Adipose tissue (tissue), 3 donors: ENCODE results near the gene MRAP2. TPM values are rescaled to one million over a fixed set of nuclear protein-coding genes. Genes with fewer than 3 reads are reported as not detected.

Source experiments
- H3K27ac ChIP-seq: one replicate; pipeline ENCODE4 v1.5.1; 2013; ENCODE audit warnings: low read depth, low read length
- WGBS, 3 donors: extraction: QIAGEN DNeasy Blood & Tissue Kit; methylation state at CpG; one replicate each; pipeline ENCODE4 v1.1.7; 2013; 5-methylcytosine and 5-hydroxymethylcytosine counted together
- polyA plus RNA-seq, 3 donors: library from polyadenylated mRNA; stranded (reverse); fragments of 200-250 nt; gene quantifications; one replicate each; pipeline ENCODE4 v1.2.3, GENCODE V29; 2013
- donor health status: healthy with polysubstance abuse.
- donor health status: Bipolar disorder and iron deficiency.
- donor health status: healthy.

The MRAP2 gene, protein sequence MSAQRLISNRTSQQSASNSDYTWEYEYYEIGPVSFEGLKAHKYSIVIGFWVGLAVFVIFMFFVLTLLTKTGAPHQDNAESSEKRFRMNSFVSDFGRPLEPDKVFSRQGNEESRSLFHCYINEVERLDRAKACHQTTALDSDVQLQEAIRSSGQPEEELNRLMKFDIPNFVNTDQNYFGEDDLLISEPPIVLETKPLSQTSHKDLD
- polyA plus RNA-seq: 1 to 10 TPM in 1 of 3 donors, under 1 TPM in 2; 0.54 to 2.0 (median 0.56) TPM

DNA sequence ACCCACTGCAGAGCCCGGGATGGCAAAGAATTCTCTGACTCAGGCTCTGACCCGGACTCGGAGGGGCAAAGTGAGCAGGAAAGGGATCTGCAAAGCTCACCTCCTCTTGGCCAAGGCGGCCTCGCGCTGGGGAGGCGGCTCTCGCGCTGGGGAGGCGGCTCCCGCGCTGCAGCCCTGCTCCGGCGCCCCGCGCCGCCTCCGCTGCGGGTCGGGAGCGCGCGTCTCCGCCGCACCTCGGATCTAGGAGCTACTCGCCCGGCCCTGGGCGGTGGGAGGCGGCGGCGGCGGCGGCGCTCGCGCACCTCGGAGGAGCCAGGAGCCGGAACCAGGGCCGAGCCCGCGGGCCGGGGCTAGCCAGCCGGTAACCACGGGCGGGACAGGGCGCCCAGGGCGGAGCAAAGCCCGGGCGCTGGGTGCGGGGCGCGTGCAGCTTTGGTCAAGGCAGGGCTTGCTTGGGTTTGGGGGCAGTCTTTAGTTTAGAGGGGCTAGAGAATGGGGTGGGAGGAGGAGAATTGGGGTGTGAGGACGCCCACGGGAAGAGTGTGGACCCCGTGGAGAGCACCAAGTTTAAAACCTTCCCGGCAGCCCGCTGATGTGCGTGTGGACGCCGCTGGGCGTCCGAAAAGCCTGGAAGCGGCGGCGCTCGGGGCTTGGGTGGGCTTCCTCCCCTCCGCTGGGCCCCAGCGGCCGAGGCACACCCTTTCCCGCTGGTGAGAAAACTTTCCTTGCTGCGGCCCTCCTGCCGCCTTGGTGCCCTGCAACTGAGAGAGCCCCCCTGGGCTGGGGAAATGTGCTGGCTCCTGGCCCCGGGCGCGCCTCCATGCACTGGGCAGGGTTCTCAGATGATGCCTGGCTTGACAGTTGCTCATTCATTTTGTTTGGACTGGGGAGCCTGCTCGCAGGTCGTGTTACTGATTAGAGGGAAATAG lies at the start of gene MRAP2:
Gene MRAP2 (plus strand): TSS at position 250 of the 929 bp plus-strand sequence. CDS start 21,547 bp downstream, outside the sequence.
- H3K27ac ChIP-seq: no peak within 1 kb of the TSS
- WGBS, 3 donors: 1 to 2% (median 2%) methylated on average over 68 to 78 of the region's 78 CpGs

DNA sequence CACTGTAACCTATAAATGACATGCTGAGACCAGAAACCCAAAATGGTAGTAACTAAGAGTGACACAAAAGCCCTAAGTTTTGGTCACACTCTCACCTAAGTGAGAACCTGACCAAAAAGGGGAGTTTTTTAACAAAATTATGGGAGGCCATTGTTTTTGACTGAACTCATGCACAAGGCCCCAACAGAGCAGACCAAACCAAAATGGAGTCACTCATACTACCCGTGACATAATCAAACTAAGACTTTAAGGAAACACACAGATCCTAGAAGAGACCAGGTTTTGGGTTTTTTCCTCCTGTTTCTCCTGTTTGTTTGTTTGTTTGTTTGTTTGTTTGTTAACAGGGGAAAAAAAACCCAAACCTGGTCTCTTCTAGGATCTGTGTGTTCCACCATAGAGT lies 49.2 kb upstream of the MRAP2 start:
- no peak overlapping the region for H3K27ac ChIP-seq
- 47 to 96% (median 93%) methylated on average over 1 of the region's 1 CpG for WGBS, 3 donors

DNA sequence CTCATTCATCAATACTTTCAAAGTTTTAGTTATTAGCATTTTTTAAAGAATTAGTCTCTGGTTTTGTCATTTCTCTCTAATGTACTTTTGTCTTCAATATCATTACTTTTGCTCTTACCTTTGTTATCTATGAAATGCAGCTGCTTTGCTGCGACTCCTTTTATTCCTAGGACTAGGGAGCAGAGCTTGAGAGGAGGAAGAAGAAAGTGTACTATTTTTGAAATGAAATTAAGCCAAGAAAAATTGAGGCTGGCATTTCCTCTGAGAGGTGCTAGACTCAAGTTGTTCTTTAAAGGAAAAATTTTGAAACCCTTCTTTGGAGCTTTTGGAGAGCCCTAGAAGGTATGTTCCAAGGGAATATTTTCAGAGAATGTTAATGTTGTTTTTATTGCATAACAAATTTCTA lies 48.3 kb upstream of the MRAP2 start:
- H3K27ac ChIP-seq: no peak overlapping the region
- 76 to 83% (median 77%) methylated on average over 1 of the region's 1 CpG for WGBS, 3 donors

DNA sequence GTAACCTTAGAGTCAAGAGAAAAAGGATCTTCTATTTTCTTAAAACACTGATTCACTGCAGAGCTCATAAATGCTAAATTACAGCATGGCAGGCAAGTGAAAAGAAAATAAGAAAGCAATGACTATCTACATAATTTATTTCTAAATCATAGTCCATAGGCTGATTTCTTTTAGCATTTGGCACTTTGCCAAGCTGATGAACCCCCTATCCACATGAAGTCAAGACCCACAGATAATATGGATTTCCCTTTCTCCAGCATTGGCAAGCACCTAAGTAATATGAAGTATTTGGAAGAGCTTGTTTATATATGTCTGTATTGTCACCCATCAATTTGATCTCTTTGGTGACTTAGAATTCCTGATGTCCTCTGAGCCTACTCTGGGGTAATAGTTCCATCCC lies 47.9 kb upstream of the MRAP2 start:
- no peak overlapping the region for H3K27ac ChIP-seq

DNA sequence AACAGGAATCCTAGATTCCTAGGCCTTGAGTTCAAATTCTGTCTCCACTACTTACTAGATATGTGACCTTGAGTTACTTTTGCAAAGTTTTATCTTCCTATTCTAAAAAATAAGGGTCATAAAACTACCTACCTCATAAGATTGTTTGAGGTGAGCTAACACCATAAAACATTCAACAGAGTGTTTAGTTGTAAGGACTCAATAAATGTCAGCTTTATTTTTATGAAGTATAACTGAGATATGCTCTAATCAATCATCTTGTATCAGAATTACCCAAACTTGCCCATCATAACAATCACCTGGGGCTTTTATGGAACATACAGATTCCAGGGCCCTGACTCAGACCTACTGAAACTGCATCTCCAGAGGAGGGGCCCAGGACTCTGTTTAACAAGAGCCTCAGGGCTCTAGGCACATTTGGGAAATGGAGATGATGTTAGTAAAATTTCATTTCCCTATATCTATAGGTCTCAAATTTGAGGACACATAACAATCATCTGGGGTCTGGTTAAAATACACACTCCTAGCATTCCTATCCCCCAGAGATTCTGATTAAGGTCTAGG lies 35.5 kb upstream of the MRAP2 start:
- no peak overlapping the region for H3K27ac ChIP-seq

DNA sequence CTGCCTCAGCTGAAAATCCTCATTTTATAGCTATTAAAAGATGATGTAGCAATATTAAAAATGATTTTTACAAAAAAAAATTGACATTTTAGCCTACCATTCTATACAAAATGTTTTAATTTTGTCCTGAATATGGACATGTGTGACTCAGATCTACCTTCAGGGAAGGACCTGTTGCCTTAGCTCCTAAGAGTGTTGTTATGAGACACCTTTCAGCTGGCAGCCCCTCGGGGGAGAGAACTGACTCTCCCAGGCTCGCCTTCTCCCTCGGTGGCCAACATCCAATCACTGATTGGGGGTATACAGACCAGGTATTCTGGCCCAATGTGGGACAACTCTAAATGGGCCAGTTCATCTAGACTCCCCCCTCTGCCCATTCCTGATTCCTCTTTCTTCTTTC lies 32.5 kb upstream of the MRAP2 start:
- no peak overlapping the region for H3K27ac ChIP-seq
- 78 to 94% (median 85%) methylated on average over 3 of the region's 3 CpGs for WGBS, 3 donors

DNA sequence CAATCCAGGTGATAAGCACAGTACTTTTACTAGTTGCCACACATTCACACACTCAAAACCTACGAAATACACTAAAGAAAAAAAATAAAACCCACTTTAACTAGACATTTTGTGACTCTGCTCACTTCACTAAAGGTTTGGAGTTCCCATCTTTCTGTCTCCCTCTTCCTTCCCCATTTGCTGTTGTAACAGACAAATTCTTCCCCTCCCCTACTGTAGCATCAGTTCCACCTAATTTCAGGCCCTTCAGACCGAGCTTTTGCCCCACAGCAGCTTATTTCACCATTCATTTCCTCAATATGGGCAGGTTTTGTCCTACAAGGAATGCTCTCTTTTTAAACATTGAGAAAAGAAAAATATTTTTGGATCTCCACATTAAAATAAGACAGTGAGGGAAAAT lies 31.3 kb upstream of the MRAP2 start:
- 42 to 67% (median 63%) methylated on average over 2 of the region's 2 CpGs for WGBS, 3 donors
- H3K27ac ChIP-seq: no peak overlapping the region

DNA sequence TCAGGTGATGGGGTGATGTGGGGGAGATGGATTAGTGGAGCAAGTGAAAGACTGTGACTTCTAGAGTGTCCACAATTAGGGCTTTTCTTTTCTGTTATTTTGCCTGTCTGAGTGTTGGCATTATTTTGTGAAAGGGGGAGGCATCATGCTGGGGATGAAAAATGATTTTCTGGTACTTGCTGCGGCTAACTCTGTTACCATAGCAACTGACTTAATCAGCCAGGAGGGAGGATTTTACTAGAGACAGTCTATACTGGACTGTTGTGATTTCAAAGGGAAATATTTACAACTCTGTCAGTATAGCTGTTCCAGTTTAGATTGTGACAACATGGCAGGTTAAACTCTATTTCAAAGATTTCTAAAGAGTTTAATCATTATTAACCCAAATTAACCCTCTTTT lies 30.4 kb upstream of the MRAP2 start:
- WGBS, 3 donors: 21 to 56% (median 50%) methylated on average over 1 of the region's 1 CpG
- no peak overlapping the region for H3K27ac ChIP-seq

DNA sequence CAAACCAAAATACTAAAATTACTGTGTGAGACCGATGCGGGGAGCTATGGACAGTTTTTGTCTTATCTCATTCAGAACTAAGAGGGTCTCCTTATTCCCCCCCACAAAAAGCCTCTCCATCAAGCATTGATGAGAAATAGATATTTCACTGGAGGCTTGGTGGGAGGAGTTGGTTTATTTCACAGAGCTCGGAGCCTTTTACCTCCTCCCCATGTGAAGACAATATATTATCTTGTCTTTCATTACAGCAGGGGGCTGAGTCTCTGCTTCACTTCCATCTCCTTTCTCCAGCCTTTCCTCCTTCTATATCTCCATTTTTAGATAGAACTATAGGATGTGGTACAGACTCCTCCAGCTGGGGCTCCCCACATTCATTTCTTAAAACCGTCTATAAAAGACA lies 29.9 kb upstream of the MRAP2 start:
- 74 to 77% (median 77%) methylated on average over 4 of the region's 4 CpGs for WGBS, 3 donors
- no peak overlapping the region for H3K27ac ChIP-seq

DNA sequence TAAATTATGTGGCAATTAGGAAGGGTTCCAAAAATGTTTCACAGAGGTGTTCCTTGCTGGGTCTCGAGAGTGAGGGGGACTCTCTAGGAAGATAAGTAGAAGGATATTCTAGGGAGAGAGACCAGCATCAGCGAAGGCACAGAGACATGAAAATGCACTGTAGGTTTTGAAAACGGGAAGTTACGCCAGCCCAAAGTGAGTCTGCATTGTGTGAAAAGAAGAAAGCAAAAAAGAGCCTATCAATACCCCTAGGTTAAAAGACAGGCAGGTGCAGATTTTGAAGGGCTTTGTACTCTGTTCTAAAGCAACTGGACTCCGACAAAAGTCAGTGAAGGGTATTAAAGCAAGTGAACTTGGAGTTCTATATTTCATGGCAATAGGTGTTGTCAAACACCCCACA lies 25.7 kb upstream of the MRAP2 start:
- no peak overlapping the region for H3K27ac ChIP-seq
- WGBS, 3 donors: 67 to 71% (median 68%) methylated on average over 5 of the region's 5 CpGs

DNA sequence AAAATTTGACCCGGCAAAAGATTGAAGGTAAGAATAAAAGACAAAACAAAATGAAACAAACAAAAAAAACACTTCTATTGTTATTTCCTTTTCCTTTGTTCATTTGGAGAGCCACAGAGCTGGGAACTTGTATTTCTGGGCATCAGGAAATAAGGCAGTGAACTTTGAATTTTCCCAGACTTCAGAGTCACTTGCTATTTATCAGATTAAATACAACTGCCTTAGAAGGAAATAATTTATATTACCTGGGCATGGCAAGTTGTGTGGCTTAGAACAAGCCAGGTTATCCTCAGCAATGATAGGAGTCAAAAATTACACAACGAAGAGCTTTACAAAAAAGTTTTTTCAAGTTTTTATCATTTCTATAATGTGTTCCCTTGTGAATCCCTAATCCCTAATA lies 20.2 kb upstream of the MRAP2 start:
- WGBS, 3 donors: 72 to 79% (median 75%) methylated on average over 2 of the region's 2 CpGs

DNA sequence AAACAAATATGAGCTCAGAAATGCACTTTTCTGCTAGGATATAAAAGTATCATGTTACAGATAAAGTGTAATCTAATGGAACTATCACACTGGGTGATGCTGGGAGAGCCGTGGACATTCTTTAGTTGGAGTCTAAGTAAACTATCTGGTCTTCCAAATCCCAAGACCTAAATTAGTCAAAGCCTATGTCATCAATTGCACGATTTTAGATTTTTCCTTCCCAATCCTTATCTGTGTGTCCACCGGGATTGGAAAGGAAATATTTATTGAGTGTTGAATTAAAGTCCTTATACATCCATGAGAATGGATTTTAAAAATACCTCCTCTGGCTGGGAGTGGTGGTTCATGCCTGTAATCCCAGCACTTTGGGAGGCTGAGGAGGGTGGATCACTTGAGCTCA lies 19.6 kb upstream of the MRAP2 start:
- WGBS, 3 donors: 26 to 49% (median 47%) methylated on average over 3 of the region's 3 CpGs
- H3K27ac ChIP-seq: no peak overlapping the region

More for the DNA sequence above, 20.2 kb upstream of the MRAP2 start:
- H3K27ac ChIP-seq: no peak overlapping the region

DNA sequence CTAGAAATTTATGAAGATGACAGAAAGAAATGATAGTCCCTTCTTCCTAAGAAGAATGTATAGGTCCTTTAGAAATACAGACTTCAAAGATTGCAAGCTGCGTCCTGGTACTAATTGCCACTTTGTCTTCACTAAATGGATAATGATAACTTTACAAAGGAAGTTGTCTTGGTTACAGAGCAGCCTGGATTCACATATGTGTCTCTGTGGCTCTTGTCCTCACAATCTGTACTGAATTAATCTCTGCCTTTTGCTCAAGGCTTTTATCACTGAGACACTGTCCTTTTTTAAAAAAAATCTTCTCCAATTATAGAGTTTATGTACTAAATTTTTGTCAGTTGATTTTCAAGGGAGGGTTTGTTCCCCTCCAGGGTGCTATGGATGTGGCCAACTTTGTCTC lies 17.5 kb upstream of the MRAP2 start:
- WGBS, 3 donors: 44 to 83% (median 80%) methylated on average over 1 of the region's 1 CpG

DNA sequence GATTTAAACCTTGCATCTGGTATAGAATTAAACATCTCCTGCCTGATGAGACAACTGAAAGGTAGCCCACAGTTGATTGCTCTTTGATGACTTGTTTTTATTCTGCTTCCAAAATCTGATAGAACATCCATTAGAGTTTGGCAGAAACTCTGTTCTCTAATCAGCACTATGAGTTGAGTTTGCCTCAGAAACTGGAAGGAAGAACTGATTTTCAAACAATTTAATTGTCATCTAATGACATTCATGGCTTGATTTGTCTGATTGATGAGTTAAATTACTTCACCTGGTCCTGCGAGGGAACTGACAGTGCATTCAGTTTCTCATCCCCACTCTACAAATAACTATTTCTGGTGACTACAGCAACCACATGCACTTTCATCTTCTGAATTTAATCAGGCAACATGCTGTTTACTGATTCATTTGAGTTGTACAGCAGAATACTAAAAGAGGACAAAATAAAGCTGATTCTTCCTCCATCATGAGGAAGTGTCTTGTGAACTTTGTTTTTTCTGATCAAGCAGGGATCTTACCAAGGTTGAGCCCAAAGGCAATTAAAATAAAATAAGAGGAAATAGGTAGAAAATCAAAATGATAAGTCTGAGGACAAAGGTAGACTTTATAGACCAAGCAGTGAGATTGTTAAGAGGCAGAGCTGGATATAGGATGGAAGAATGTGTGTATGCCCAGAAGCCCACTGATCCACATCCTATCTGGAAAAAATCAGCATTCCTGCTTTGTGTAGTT lies 15.7 kb upstream of the MRAP2 start:
- H3K27ac ChIP-seq: no peak overlapping the region
- WGBS, 3 donors: 23 to 76% (median 69%) methylated on average over 1 of the region's 1 CpG

More for the DNA sequence above, 17.5 kb upstream of the MRAP2 start:
- no peak overlapping the region for H3K27ac ChIP-seq

DNA sequence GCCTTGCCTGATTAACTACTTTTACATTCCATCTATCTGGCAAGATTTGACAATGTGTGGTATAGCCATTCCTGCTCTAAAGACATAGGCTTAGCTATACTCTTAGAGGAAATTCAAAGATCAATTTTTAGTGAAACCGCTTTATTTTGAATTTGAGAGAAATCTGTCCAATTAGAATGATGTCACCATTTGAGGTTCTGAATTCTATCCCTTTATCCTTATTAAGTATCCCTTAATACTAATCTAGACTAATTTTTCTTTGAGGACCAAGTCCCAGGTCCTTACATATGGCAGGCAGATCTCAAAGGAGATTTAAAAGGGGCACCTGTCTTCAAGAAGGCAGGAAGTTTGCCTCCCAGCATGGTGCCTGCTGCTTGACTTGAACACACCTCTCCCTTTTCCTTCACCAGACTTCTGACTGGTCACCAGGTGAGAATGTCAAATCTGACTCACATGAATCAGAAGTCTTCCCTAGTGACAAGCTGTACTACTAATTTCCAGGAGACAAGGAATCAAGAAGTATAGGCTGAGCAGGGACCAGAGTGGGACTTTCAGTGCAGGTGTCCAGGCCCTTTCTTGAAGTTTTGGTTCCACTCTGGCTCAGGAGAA lies 15.0 kb upstream of the MRAP2 start:
- WGBS, 3 donors: 96 to 100% (median 97%) methylated on average over 1 of the region's 1 CpG
- H3K27ac ChIP-seq: no peak overlapping the region

DNA sequence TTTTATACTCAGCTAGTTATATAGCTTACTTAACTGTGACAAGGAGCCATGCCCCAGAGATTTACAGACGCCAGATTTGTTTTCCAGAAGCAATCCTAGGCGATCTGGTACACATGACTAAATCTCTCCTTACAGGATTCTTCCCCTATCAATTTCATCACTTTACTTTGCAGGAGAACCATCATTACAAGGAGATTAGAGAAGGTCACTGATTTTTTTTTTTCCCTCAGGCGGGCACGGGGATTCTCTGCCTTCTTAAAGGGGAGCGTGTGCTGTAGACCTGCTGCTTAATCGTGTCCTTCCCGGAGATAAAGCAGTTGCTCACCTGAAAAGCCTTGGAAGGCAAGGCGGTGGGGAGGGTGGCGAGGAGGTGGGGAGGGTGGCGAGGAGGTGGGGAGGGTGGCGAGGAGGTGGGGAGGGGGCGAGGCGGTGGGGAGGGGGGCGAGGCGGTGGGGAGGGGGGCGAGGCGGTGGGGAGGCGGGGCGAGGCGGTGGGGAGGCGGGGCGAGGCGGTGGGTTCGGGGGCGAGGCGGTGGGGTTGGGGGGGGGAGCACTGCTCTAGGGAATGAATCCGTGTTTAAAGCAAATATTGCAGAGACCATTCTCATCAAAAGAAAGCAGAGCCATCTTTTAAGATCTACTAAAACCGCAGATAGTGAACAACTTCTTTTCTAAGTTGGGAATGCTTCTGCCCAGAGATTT lies 14.3 kb upstream of the MRAP2 start:
- 23 to 53% (median 36%) methylated on average over 17 to 25 of the region's 28 CpGs for WGBS, 3 donors

DNA sequence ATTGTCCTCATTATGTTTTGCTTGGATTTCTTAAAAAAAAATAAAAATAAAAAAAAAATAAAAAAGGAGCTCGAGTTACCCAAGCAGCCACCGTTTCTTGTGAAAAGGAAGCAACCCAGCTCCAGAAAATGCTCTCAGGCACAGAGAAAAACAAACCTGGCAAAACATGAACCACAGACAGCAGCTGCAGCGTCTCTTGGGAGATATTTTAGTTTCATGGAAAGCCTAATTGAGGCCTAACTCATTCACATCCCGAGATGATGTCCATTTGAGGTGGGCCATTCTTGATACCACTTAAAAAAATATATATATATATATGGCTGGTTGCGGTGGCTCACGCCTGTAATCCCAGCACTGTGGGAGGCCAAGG lies 13.7 kb upstream of the MRAP2 start:
- H3K27ac ChIP-seq: no peak overlapping the region
- 48 to 60% (median 50%) methylated on average over 6 of the region's 6 CpGs for WGBS, 3 donors

More for the DNA sequence above, 14.3 kb upstream of the MRAP2 start:
- no peak overlapping the region for H3K27ac ChIP-seq

DNA sequence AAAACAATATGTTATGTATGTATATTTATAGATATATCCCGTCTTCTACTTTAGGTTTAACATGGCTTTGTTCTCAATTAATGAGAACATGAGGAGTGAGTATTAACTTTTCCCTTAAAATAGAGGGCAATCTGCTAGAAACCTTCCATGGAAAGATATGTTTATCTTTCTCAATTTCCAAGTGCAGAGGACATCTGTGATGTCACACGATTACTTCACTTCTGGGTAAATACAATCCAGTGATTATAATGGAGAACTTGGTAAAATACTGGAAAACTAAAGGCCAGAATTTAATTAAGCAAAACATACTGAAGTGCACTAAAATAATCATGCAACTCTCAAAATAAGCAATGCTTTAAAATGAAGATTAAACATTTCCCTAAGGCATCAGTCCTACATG lies 11.9 kb upstream of the MRAP2 start:
- 79 to 85% (median 85%) methylated on average over 2 of the region's 2 CpGs for WGBS, 3 donors
- H3K27ac ChIP-seq: no peak overlapping the region
